Stimulated activated CD4-positive, alpha-beta T cell treated with anti-CD3 and anti-CD28 coated beads, Interleukin-2, amount 100 ng/mL, for 48 hours (primary cell): ENCODE data around the gene ATG7.
"Not testable (repeated sequence)": the region's sequence is repeated elsewhere in the genome, so short reads cannot be mapped to it uniquely, and the experiment has no call there.

Experiments used
- DNase-seq, 2 donors: peaks; one replicate each; pipeline ENCODE4 v3.0.0-alpha.2; 2020

The ATG7 gene

GRCh38 chr3:11392014-11392859 is 120.0 kb downstream of the ATG7 start:
- DNase-seq = no peak

- no peak for DNase-seq
Measured at GRCh38 chr3:11392860-11393114, 120.6 kb downstream of the ATG7 start.

- DNase-seq = no peak
Measured at GRCh38 chr3:11393401-11393800, 121.2 kb downstream of the ATG7 start.

- no peak for DNase-seq
Measured at GRCh38 chr3:11394392-11394791, 122.2 kb downstream of the ATG7 start.

GRCh38 chr3:11400213-11400612 is 128.0 kb downstream of the ATG7 start:
- no peak for DNase-seq

GRCh38 chr3:11401434-11401833 is 129.2 kb downstream of the ATG7 start:
- no peak for DNase-seq

- DNase-seq = no peak
Measured at GRCh38 chr3:11405323-11405722, 133.1 kb downstream of the ATG7 start.

GRCh38 chr3:11407644-11408043 is 135.4 kb downstream of the ATG7 start:
- DNase-seq = no peak

- DNase-seq = not testable (repeated sequence)
Measured at GRCh38 chr3:11408324-11408859, 136.2 kb downstream of the ATG7 start.

- no peak for DNase-seq
Measured at GRCh38 chr3:11410564-11410963, 138.4 kb downstream of the ATG7 start.

GRCh38 chr3:11411956-11412355 is 139.8 kb downstream of the ATG7 start:
- DNase-seq = no peak

- no peak for DNase-seq
Measured at GRCh38 chr3:11413071-11413470, 140.9 kb downstream of the ATG7 start.

GRCh38 chr3:11415099-11415498 is 142.9 kb downstream of the ATG7 start:
- DNase-seq = no peak

GRCh38 chr3:11420066-11420465 is 147.9 kb downstream of the ATG7 start:
- no peak for DNase-seq

- no peak for DNase-seq
Measured at GRCh38 chr3:11422291-11422690, 150.1 kb downstream of the ATG7 start.

GRCh38 chr3:11423868-11424267 is 151.7 kb downstream of the ATG7 start:
- DNase-seq = no peak

- DNase-seq = no peak
Measured at GRCh38 chr3:11424277-11424676, 152.1 kb downstream of the ATG7 start.

- no peak for DNase-seq
Measured at GRCh38 chr3:11430207-11430606, 158.0 kb downstream of the ATG7 start.

- no peak for DNase-seq
Measured at GRCh38 chr3:11430624-11431023, 158.4 kb downstream of the ATG7 start.

- no peak for DNase-seq
Measured at GRCh38 chr3:11431319-11431718, 159.1 kb downstream of the ATG7 start.

GRCh38 chr3:11434017-11434526 is 161.9 kb downstream of the ATG7 start:
- DNase-seq = no peak

- DNase-seq = no peak
Measured at GRCh38 chr3:11434563-11435096, 162.4 kb downstream of the ATG7 start.

- no peak for DNase-seq
Measured at GRCh38 chr3:11435440-11436165, 163.4 kb downstream of the ATG7 start.

GRCh38 chr3:11436775-11437174 is 164.6 kb downstream of the ATG7 start:
- DNase-seq = no peak
